RKO (cell line): ENCODE data around the gene SPAG6.

Source experiments
- DNase-seq: peaks from one replicate; pipeline ENCODE4 v3.0.0-alpha.2; 2016; ENCODE audit warnings: low spot score

SPAG6 gene

DNA sequence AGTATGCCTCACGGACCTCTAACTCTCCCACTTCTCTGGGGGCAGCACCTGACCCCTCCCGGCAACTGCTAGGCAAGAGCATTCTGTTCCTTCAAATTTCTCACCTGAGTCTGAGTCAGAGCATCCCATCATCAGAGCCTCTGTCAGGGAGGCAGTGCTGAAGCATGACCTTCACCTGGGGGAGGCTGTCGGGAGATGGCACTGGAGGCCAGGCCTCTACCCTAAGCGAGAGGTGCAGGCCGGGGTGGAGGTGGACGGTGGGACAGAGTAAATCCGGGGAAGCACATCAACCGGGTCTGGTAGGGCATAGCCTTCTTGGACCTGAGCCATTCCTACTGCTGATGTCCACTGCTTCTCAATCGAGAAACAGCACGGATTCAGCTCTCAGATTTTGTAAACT, 90.4 kb downstream of the SPAG6 start:
- DNase-seq: no peak

- peak; percentile 67 for DNase-seq
These were observed 91.2 kb downstream of the SPAG6 start for GRCh38 chr10:22436526-22436892.

- DNase-seq: peak; percentile 93
These were observed 91.8 kb downstream of the SPAG6 start for GRCh38 chr10:22436893-22437619.

DNA sequence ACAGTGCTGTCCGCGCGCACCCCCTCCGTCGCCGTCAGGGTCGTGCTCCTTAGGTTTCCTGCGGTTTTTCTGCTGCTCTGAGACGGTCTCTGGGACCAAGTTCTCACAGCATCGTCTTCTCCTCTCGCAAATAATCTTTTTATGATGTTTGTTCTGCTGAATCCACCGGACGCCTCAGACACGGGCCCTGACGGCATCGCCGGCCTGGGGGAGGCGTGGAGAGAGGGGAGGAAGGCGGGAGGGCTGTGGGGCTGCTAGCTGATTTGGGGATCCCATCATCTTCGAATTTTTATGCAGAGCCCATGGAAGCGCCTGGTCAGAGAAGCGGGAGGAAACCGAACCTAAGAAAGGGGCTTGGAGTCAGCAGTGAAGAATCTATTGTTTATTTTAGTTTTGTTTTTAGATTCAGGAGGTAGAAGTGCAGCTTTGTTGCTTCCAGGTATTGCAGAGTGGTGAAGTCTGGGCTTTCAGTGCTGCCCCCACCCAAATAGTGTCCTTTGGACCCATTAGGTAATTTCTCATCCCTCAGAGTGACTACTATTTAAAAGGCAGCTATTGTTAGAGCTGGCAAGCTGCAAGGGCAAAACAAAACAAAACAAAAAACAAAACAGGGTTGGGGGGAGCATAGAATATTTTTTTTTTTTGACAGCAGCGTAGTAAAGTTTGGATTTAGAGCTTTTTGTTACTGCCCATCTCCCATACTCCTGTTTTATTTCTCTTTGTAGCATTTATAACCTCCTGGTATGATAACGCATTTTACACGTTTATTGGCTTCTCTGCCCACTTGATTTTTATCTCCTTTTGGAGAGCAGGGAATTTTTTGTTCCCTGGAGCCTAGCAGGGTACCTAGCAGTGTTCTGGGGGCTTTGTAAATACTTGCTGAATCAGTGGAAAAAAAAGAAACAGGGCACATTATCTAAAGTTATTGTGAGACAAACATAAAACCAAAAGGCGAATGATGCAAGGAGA, 92.6 kb downstream of the SPAG6 start:
- peak; percentile 59 for DNase-seq

GRCh38 chr10:22438711-22439110, 93.4 kb downstream of the SPAG6 start:
- DNase-seq: no peak

DNA sequence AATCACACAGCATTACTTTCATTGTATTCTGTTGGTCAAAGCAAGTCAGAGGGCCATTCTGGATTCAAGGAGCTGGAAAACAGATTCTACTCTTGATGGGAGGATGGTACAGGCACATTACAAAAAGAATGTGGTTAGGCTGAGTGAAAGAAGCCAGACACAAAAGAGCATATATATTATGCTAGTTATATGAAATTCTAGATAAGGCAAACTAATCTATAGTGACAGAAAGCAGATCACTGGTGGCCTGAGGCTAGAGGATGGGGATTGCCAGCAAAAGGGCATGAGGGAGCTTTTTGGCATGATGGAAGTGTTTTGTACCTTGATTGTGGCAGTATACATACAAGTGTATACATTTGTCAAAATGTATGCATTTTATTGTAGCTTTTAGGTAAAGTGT, 96.8 kb downstream of the SPAG6 start:
- no peak for DNase-seq

- no peak for DNase-seq
These were observed 97.2 kb downstream of the SPAG6 start for GRCh38 chr10:22442468-22442867.

- DNase-seq: no peak
These were observed 98.0 kb downstream of the SPAG6 start for GRCh38 chr10:22443175-22443901.

- DNase-seq: peak; percentile 44
These were observed 99.0 kb downstream of the SPAG6 start for GRCh38 chr10:22444219-22444788.

GRCh38 chr10:22445495-22445894, 100.2 kb downstream of the SPAG6 start:
- no peak for DNase-seq

- no peak for DNase-seq
These were observed 101.8 kb downstream of the SPAG6 start for GRCh38 chr10:22447068-22447467.

- no peak for DNase-seq
These were observed 106.0 kb downstream of the SPAG6 start for GRCh38 chr10:22451346-22451745.

- DNase-seq: no peak
These were observed 108.0 kb downstream of the SPAG6 start for GRCh38 chr10:22453320-22453719.

DNA sequence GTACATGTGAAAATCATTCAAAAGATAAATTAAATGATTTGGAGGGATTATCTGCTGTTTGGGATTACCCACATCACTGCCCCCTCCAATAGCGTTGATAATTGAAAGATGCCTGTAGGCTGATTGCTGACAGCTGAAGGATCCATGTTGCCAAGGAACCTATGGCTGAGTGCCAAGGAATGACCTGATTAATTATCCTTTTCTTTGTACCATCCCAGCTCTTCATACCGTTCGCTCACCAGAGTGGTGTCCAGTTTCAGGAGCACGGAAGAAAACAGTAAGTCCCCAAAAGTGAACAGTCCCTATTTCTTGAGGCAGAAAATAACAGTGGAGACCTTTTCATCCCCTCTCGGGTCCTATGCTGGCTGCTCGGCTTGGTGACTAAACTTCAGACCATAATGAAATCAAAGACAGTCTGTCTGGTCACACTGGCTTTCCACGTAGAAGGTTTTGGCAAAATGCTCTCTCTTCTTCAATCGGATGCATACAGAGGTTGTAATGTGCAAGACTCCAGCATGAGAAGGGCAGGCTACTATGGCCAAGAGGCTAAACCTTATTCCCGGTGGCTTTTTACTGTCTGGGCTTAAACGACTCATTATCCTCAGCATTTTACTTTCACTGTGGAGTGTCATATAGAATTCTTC, 108.8 kb downstream of the SPAG6 start:
- DNase-seq: no peak

DNA sequence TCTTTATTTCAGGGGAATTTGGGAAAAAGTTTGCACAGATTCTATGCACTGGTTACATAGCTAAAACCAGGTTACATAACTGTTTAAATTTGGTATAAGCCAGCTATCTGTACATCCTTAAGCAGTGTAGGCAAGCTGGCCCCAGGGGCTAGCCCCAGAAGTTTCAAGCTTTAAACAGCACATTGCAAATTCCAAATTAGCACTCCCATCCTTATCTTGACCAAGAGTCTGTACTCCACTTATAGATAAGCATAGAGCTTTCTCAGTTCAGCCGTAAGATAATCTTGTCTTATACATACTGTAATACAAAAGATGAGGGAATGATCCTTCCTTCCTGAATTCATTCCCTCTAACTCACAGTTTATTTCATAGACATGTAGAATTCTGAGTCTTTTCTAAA, 109.3 kb downstream of the SPAG6 start:
- no peak for DNase-seq

GRCh38 chr10:22455068-22455857, 110.0 kb downstream of the SPAG6 start:
- no peak for DNase-seq

DNA sequence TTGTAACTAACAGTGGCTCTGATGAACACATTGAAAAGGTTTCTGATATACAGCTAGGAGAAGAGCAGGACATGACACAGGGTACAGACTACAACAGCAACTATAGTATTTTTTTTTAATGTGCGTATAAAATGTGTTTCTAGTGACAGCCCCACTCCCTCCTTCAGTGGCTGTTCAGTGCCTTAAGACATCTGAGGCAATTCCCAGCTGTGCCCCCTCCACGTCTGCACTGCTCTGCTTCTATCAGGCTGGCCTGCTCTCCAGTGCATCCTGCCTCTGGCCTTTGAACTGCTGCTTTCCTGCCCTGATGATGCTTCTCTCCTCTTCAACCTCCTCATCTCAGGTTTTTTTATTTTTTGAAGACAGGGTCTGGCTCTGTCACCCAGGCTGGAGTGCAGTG, 111.2 kb downstream of the SPAG6 start:
- no peak for DNase-seq

GRCh38 chr10:22458272-22459038, 113.2 kb downstream of the SPAG6 start:
- no peak for DNase-seq

- DNase-seq: no peak
These were observed 114.2 kb downstream of the SPAG6 start for GRCh38 chr10:22459496-22459895.

DNA sequence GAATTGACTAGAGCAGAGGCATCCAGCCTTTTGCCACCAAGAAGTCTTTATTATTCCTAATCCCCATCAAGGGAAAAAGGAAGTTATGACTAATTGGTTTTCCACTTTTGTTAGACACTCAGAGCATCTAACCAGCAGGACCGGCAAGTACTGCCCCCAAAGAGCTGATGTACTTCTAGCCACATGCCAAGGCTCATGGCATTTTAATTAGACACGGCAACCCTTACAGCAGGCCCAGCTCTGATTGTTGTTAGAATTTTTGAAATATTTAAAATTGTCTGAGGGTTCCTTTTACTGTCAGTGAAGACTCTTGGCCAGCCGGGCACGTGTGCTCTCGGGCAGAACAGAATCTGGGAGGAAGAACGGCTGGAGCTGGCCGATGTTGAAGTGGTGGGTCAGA, 114.8 kb downstream of the SPAG6 start:
- DNase-seq: no peak
